Esophagus muscularis mucosa (tissue), 4 donors: ENCODE measurements around the gene MMP17.

Source experiments
- CTCF ChIP-seq, 3 experiments: fragments of 200-600 bp in 2 of 3; fragments of 450-650 bp in 1 of 3; sonication (generic) in 2 of 3; IDR thresholded peaks; one replicate each; pipeline ENCODE4 v1.5.1; 2017 to 2019; ENCODE audit warnings: antibody characterized with exemption in 3 of 3, mild to moderate bottlenecking in 2 of 3, moderate library complexity in 1 of 3
- EP300 ChIP-seq: sonication (generic); formaldehyde crosslinking; IDR thresholded peaks from one replicate; pipeline ENCODE4 v1.6.1; 2017; ENCODE audit warnings: antibody characterized with exemption
- POLR2A ChIP-seq: fragments of 450-650 bp; IDR thresholded peaks from one replicate; pipeline ENCODE4 v1.6.1; 2017; ENCODE audit warnings: antibody characterized with exemption, moderate library complexity, mild to moderate bottlenecking, low read depth
- POLR2AphosphoS5 ChIP-seq, 2 donors: sonication (generic); formaldehyde crosslinking; IDR thresholded peaks; one replicate each; pipeline ENCODE4 v1.6.1; 2017; ENCODE audit warnings: antibody characterized with exemption in 2 of 2

- no peak for TF ChIP-seq CTCF (IDR thresholded peaks at IDR 0.05)
- TF ChIP-seq POLR2A = no peak
- no peak for TF ChIP-seq POLR2AphosphoS5 (IDR thresholded peaks at IDR 0.05)
- TF ChIP-seq EP300 = no peak
Measured at GRCh38 chr12:131882804-131883520, 54.8 kb downstream of the MMP17 start.
